OCI-LY7 (cell line): ENCODE data around the gene PSME3.

Experiments
- EZH2phosphoT487 ChIP-seq: fragments of 200-600 bp; sonication (generic); IDR thresholded peaks from 2 replicates; pipeline ENCODE4 v1.6.1; 2018; ENCODE audit warnings: low read depth, borderline replicate concordance, mild to moderate bottlenecking, mixed run types, antibody characterized with exemption, low read length, moderate library complexity, mixed read lengths
- TF ChIP-seq, protein P1 (sequence below): fragments of 200-600 bp; sonication (generic); conservative IDR thresholded peaks from 2 replicates; pipeline ENCODE4 v1.5.1; 2014; ENCODE audit warnings: mild to moderate bottlenecking, antibody characterized with exemption, low read length, moderate library complexity, mixed read lengths

- TF ChIP-seq EZH2phosphoT487, result no peak
- TF ChIP-seq, protein P1, sequence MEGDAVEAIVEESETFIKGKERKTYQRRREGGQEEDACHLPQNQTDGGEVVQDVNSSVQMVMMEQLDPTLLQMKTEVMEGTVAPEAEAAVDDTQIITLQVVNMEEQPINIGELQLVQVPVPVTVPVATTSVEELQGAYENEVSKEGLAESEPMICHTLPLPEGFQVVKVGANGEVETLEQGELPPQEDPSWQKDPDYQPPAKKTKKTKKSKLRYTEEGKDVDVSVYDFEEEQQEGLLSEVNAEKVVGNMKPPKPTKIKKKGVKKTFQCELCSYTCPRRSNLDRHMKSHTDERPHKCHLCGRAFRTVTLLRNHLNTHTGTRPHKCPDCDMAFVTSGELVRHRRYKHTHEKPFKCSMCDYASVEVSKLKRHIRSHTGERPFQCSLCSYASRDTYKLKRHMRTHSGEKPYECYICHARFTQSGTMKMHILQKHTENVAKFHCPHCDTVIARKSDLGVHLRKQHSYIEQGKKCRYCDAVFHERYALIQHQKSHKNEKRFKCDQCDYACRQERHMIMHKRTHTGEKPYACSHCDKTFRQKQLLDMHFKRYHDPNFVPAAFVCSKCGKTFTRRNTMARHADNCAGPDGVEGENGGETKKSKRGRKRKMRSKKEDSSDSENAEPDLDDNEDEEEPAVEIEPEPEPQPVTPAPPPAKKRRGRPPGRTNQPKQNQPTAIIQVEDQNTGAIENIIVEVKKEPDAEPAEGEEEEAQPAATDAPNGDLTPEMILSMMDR, result no peak
Measured at GRCh38 chr17:42878924-42879595, 45.9 kb downstream of the PSME3 start.
